ENCODE results near the gene ADAMTS14.

ADAMTS14 gene

GRCh38 chr10:70698211-70698610, 25.9 kb downstream of the ADAMTS14 start:
- no peak for TF ChIP-seq CTCF (IDR thresholded peaks at IDR 0.05; ENCODE audit: poor library complexity, severe bottlenecking)
- H3K27me3 ChIP-seq (ENCODE audit: insufficient read depth, poor library complexity, severe bottlenecking): no peaks in the 10 kb centered on the region
- H3K9me3 ChIP-seq (ENCODE audit: severe bottlenecking): no peaks in the 10 kb centered on the region
- no peak overlapping the region for H3K4me3 ChIP-seq (ENCODE audit: severe bottlenecking)
- no peak for ATAC-seq (ENCODE audit: low read depth)
- H3K27ac ChIP-seq (ENCODE audit: poor library complexity, severe bottlenecking): no peak overlapping the region
- no peaks in the 10 kb centered on the region for H3K36me3 ChIP-seq (ENCODE audit: low read depth)
- DNase-seq (ENCODE audit: low spot score): no peak
- H3K4me1 ChIP-seq (ENCODE audit: insufficient read depth, poor library complexity, severe bottlenecking): no peaks in the 10 kb centered on the region

- Histone ChIP-seq H3K27ac (ENCODE audit: poor library complexity, severe bottlenecking) (no peak overlapping the region), H3K4me1 (ENCODE audit: insufficient read depth, poor library complexity, severe bottlenecking) (no peaks in the 10 kb centered on the region), H3K27me3 (ENCODE audit: insufficient read depth, poor library complexity, severe bottlenecking) (no peaks in the 10 kb centered on the region), H3K4me3 (ENCODE audit: severe bottlenecking) (no peak overlapping the region), H3K9me3 (ENCODE audit: severe bottlenecking) (no peaks in the 10 kb centered on the region), H3K36me3 (ENCODE audit: low read depth) (no peaks in the 10 kb centered on the region)
- DNase-seq (ENCODE audit: low spot score) (no peak), ATAC-seq (ENCODE audit: low read depth) (no peak)
- TF ChIP-seq CTCF (IDR thresholded peaks at IDR 0.05; ENCODE audit: poor library complexity, severe bottlenecking): no peak
These were observed 26.9 kb downstream of the ADAMTS14 start for GRCh38 chr10:70699063-70699658.

GRCh38 chr10:70699659-70700174, 27.4 kb downstream of the ADAMTS14 start:
- DNase-seq (ENCODE audit: low spot score): no peak
- Histone ChIP-seq H3K4me3 (ENCODE audit: severe bottlenecking) (no peak overlapping the region), H3K27me3 (ENCODE audit: insufficient read depth, poor library complexity, severe bottlenecking) (no peaks in the 10 kb centered on the region), H3K36me3 (ENCODE audit: low read depth) (no peaks in the 10 kb centered on the region), H3K9me3 (ENCODE audit: severe bottlenecking) (no peaks in the 10 kb centered on the region), H3K27ac (ENCODE audit: poor library complexity, severe bottlenecking) (no peak overlapping the region), H3K4me1 (ENCODE audit: insufficient read depth, poor library complexity, severe bottlenecking) (no peaks in the 10 kb centered on the region)
- ATAC-seq (ENCODE audit: low read depth): no peak; the same call in 1 of the 3 replicates
- TF ChIP-seq CTCF (IDR thresholded peaks at IDR 0.05; ENCODE audit: poor library complexity, severe bottlenecking): no peak

- ATAC-seq (ENCODE audit: low read depth) (no peak), DNase-seq (ENCODE audit: low spot score) (no peak)
- no peak for TF ChIP-seq CTCF (IDR thresholded peaks at IDR 0.05; ENCODE audit: poor library complexity, severe bottlenecking)
These were observed 30.0 kb downstream of the ADAMTS14 start for GRCh38 chr10:70702190-70702763.

GRCh38 chr10:70704211-70704610, 31.9 kb downstream of the ADAMTS14 start:
- H3K36me3 ChIP-seq (ENCODE audit: low read depth): no peaks in the 10 kb centered on the region

More at GRCh38 chr10:70702190-70702763, 30.0 kb downstream of the ADAMTS14 start:
- no peak overlapping the region for H3K4me3 ChIP-seq (ENCODE audit: severe bottlenecking)
- no peaks in the 10 kb centered on the region for H3K36me3 ChIP-seq (ENCODE audit: low read depth)
- no peak overlapping the region for H3K27ac ChIP-seq (ENCODE audit: poor library complexity, severe bottlenecking)
- no peaks in the 10 kb centered on the region for H3K9me3 ChIP-seq (ENCODE audit: severe bottlenecking)
- no peaks in the 10 kb centered on the region for H3K4me1 ChIP-seq (ENCODE audit: insufficient read depth, poor library complexity, severe bottlenecking)
- H3K27me3 ChIP-seq (ENCODE audit: insufficient read depth, poor library complexity, severe bottlenecking): no peaks in the 10 kb centered on the region

More at GRCh38 chr10:70704211-70704610, 31.9 kb downstream of the ADAMTS14 start:
- H3K27me3 ChIP-seq (ENCODE audit: insufficient read depth, poor library complexity, severe bottlenecking): no peaks in the 10 kb centered on the region
- H3K4me1 ChIP-seq (ENCODE audit: insufficient read depth, poor library complexity, severe bottlenecking): no peaks in the 10 kb centered on the region
- no peak for TF ChIP-seq CTCF (IDR thresholded peaks at IDR 0.05; ENCODE audit: poor library complexity, severe bottlenecking)
- no peak overlapping the region for H3K27ac ChIP-seq (ENCODE audit: poor library complexity, severe bottlenecking)
- ATAC-seq (ENCODE audit: low read depth) (no peak), DNase-seq (ENCODE audit: low spot score) (no peak)
- H3K9me3 ChIP-seq (ENCODE audit: severe bottlenecking): no peaks in the 10 kb centered on the region
- no peak overlapping the region for H3K4me3 ChIP-seq (ENCODE audit: severe bottlenecking)

Measured in RWPE2 (cell line).